Measurements from ENCODE around the gene MESP1.
"Not testable (repeated sequence)": the region's sequence is repeated elsewhere in the genome, so short reads cannot be mapped to it uniquely, and the experiment has no call there.

MESP1 gene

DNA sequence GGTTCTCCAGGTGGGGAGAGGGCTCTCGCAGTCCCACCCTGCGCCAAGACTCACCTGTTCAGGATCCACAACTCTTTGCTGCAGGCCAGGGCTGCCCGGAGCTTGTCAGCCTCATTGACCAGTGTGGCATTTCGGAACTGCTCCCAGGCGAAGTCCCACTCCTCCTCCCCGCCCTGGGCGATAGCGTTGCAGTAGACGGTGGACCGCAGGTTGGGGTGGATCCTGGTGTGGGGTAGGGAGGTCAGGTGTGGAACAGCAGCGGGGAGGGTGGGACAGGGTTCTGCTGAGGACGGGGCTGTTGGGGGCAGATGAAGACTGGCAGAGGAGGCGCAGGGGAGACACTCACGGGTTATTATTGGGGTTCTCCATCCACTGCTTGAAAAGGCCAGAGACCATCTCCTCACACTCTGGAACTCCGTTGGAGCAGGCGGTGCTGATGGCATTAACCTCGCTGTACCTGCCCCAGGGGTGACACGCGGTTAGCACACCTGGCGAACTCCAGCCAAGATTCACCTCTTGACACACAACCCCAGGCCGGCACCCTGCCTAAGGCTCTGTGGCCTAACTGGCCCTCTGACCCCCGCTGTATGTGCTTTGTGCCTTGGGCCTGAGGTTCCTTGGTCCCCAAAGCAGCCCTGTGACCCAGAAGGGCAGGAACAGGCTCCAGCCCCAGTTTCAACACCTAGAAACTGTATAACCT lies 41.2 kb upstream of the MESP1 start:
- TF ChIP-seq, protein P1, sequence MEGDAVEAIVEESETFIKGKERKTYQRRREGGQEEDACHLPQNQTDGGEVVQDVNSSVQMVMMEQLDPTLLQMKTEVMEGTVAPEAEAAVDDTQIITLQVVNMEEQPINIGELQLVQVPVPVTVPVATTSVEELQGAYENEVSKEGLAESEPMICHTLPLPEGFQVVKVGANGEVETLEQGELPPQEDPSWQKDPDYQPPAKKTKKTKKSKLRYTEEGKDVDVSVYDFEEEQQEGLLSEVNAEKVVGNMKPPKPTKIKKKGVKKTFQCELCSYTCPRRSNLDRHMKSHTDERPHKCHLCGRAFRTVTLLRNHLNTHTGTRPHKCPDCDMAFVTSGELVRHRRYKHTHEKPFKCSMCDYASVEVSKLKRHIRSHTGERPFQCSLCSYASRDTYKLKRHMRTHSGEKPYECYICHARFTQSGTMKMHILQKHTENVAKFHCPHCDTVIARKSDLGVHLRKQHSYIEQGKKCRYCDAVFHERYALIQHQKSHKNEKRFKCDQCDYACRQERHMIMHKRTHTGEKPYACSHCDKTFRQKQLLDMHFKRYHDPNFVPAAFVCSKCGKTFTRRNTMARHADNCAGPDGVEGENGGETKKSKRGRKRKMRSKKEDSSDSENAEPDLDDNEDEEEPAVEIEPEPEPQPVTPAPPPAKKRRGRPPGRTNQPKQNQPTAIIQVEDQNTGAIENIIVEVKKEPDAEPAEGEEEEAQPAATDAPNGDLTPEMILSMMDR (IDR thresholded peaks at IDR 0.05; ENCODE audit: low read depth, low read length, missing control alignments) = no peak
- DNase-seq (ENCODE audit: extremely low read depth, low read depth) = no peak

GRCh38 chr15:89790661-89791060 lies 39.6 kb upstream of the MESP1 start:
- H3K4me3 ChIP-seq (replicated peaks; ENCODE audit: low read depth, low read length) = no peak overlapping the region
- TF ChIP-seq, protein P1 (IDR thresholded peaks at IDR 0.05; ENCODE audit: low read depth, low read length, missing control alignments) = no peak
- no peak for DNase-seq (ENCODE audit: extremely low read depth, low read depth)

More for the DNA sequence above, 41.2 kb upstream of the MESP1 start:
- no peak overlapping the region for H3K4me3 ChIP-seq (replicated peaks; ENCODE audit: low read depth, low read length)

DNA sequence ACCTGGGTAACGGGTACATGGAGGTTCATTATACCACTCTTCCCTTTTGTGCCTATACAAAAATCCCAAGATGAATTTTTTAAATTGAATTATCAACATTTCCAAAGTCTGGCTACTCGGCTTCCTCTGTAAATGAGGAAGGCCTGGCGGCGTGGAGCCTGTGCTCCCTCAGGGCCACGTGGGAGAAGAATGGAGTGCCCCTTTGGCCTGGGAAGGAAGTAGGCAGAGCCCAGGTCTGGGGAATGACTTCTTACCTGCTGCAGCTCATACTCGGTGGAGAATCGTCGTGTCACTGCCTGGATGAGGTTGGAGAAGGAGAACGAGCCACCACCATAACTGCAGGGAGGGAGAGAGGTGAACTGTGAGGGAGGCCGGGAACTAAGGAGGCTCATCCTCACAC lies 39.2 kb upstream of the MESP1 start:
- TF ChIP-seq, protein P1 (IDR thresholded peaks at IDR 0.05; ENCODE audit: low read depth, low read length, missing control alignments) = no peak
- no peak for DNase-seq (ENCODE audit: extremely low read depth, low read depth)
- no peak overlapping the region for H3K4me3 ChIP-seq (replicated peaks; ENCODE audit: low read depth, low read length)

DNA sequence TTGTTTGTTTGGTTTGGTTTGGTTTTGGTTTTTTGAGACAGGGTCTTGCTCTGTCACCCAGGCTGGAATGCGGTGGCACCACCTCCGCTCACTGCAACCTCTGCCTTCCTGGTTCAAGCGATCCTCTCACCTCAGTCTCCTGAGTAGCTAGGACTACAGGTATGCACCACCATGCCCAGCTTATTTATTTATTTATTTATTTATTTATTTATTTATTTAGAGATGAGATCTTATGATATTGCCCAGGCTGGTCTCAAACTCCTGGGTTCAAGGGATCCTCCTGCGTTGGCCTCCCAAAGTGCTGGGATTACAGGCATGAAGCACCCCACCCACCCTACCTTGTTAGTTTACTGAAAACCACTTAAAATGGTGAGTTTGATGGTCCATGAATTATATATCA lies 37.5 kb upstream of the MESP1 start:
- H3K4me3 ChIP-seq (replicated peaks; ENCODE audit: low read depth, low read length) = not testable (repeated sequence)

GRCh38 chr15:89787944-89788343 lies 36.9 kb upstream of the MESP1 start:
- no peak overlapping the region for H3K4me3 ChIP-seq (replicated peaks; ENCODE audit: low read depth, low read length)
- DNase-seq (ENCODE audit: extremely low read depth, low read depth) = no peak
- TF ChIP-seq, protein P1 (IDR thresholded peaks at IDR 0.05; ENCODE audit: low read depth, low read length, missing control alignments) = no peak

More for the DNA sequence above, 37.5 kb upstream of the MESP1 start:
- not testable (repeated sequence) for DNase-seq (ENCODE audit: extremely low read depth, low read depth)

- TF ChIP-seq, protein P1 (IDR thresholded peaks at IDR 0.05; ENCODE audit: low read depth, low read length, missing control alignments) = no peak
- H3K4me3 ChIP-seq (replicated peaks; ENCODE audit: low read depth, low read length) = no peak overlapping the region
- DNase-seq (ENCODE audit: extremely low read depth, low read depth) = no peak
These were observed 34.7 kb upstream of the MESP1 start for GRCh38 chr15:89785774-89786140.

- TF ChIP-seq, protein P1 (IDR thresholded peaks at IDR 0.05; ENCODE audit: low read depth, low read length, missing control alignments) = no peak
- H3K4me3 ChIP-seq (replicated peaks; ENCODE audit: low read depth, low read length) = no peak overlapping the region
- DNase-seq (ENCODE audit: extremely low read depth, low read depth) = no peak
These were observed 34.2 kb upstream of the MESP1 start for GRCh38 chr15:89785064-89785773.

Measured in HFF-Myc (cell line).